Stimulated activated CD8-positive, alpha-beta memory T cell treated with anti-CD3 and anti-CD28 coated beads, Interleukin-4, amount 100 ng/mL, for 4 hours (primary cell): ENCODE data around the gene ELMOD3.
A peak's percentile ranks its signal among the peaks of the same experiment; 100 is the strongest.
"Not testable (repeated sequence)": the region's sequence is repeated elsewhere in the genome, so short reads cannot be mapped to it uniquely, and the experiment has no call there.

ENCODE experiments used
- DNase-seq, 2 donors: peaks; one replicate each; pipeline ENCODE4 v3.0.0-alpha.2; 2020; ENCODE audit warnings: low read depth in 2 of 2, low spot score in 1 of 2

The ELMOD3 gene

DNA sequence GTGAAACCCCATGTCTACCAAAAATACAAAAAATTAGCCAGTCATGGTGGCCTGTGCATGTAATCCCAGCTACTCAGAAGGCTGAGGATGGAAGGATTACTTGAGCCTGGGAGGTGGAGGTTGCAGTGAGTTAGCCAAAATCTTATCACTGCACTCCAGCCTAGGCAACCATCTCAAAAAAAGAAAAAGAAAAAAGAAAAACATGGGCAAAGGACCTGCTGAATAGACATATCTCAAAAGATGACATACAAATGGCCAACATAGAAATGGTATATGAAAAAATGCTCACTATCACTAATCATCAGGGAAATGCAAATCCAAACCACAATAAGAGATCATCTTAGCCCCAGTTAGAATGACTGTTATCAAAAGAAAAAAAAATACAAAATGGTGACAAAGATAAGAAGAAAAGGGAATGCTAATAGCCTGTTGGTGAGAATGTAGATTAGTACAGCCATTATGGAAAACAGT, 25.4 kb upstream of the ELMOD3 start:
- no peak for DNase-seq

DNA sequence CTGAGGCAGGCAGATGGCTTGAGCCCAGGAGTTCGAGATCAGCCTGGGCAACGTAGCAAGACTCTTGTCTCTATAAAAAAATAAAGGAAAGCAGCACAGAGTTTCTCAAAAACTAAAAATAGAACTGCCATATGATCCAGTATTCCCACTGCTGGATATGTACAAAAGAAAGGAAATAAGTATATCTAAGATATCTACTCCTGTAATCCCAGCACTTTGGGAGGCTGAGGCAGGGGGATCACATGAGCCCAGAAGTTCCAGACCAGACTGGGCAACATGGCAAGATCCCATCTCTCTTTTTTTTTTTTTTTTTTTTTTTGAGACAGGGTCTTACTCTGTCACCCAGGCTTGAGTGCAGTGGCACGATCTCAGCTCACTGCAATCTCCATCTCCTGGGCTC, 24.9 kb upstream of the ELMOD3 start:
- not testable (repeated sequence) for DNase-seq

DNA sequence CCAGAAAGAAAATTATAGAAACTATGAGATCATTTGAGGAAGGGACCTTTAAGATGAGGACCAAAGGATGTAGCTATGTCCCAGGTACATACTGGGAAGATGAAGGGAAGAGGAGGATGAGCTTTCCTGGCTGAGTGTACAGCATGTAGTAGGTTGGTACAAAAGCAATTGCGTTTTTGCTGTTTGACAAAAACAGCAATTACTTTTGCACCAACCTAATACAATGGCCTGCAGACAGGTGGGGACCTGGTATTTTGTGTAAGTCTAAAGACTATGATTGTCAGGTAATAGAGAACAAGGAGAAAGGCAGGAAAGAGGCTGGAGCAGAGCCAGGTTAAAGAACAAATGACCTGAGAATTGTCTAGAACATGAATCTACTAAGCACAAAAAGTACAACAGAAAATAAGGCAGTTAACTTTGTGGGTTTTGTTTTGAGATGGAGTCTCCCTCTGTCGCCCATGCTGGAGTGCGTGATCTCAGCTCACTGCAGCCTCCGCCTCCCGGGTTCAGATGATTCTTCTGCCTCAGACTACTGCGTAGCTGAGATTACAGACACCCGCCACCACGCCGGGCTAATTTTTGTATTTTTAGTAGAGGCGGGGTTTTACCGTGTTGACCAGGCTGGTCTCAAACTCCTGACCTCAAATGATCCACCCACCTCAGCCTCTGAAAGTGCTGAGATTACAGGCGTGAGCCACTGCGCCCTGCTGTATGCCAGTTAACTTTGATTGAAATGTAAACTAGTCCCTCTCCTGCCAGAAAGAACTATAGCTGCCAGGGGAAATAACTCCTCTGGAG, 23.5 kb upstream of the ELMOD3 start:
- DNase-seq, result no peak

DNA sequence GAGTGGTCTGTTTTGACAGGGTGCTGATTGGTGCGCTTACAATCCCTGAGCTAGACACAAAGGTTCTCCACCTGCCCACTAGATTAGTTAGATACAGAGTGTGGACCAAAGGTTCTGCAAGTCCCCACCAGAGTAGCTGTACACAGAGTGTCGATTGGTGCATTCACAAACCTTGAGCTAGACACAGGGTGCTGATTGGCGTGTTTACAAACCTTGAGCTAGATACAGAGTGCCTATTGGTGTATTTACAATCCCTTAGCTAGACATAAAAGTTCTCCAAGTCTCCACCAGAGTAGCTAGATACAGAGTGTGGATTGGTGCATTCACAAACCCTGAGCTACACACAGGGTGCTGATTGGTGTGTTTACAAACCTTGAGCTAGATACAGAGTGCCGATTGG, 20.7 kb upstream of the ELMOD3 start:
- DNase-seq, result not testable (repeated sequence)

DNA sequence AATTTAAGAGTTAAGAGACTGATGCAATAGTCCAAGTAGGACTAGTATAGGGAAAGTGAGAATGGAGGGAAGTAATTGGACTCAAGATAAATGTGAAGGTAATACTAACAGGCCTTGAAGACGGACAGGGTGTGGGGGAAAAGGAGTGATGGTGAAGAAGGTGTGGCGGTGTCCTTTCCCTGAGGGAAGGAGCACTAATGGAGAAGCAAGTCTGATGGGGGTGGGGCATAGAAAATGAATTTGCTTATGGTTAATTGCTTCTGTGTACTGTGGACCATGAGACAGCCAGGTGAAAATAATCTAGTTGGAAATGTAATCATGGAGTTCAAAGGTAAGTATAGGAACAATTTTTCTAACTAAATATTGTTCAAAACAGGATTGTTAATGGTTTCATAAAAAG, 19.6 kb upstream of the ELMOD3 start:
- no peak for DNase-seq

DNA sequence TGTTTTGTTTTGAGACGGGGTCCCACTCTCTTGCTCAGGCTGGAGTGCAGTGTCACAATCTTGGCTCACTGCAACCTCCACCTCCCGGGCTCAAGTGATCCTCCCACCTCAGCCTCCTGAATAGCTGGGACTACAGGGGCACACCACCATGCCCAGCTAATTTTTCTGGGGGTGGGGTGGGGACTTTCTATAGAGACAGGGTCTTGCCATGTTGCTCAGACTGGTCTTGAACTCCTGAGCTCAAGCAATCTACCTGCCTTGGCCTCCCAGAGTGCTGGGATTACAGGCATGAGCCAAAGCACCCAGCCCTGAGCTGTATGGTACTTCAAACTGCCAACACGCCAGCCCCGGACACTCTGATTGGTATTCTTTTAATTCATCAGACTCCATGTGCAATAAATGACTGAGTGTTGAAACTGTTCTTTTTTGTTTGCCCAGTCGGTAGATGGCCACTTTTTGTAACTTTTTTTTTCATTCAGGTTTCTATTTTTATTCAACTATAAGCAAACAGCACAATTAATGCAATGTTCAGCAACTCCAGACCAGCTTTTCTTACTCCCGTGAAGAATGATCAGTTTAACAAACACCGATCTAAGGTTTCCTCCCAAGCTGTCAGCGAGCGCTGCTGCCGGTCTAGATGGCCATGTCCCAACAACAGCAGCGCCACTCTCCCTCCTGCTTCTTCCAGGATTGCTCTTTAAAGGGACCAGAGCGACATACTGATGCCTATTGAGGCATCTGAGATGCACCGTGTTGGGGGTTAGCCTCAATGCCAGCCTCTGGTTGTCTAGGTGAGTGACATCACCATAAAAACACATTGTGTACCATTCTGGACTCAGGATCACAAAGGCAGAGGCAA, 14.3 kb upstream of the ELMOD3 start:
- no peak for DNase-seq

DNA sequence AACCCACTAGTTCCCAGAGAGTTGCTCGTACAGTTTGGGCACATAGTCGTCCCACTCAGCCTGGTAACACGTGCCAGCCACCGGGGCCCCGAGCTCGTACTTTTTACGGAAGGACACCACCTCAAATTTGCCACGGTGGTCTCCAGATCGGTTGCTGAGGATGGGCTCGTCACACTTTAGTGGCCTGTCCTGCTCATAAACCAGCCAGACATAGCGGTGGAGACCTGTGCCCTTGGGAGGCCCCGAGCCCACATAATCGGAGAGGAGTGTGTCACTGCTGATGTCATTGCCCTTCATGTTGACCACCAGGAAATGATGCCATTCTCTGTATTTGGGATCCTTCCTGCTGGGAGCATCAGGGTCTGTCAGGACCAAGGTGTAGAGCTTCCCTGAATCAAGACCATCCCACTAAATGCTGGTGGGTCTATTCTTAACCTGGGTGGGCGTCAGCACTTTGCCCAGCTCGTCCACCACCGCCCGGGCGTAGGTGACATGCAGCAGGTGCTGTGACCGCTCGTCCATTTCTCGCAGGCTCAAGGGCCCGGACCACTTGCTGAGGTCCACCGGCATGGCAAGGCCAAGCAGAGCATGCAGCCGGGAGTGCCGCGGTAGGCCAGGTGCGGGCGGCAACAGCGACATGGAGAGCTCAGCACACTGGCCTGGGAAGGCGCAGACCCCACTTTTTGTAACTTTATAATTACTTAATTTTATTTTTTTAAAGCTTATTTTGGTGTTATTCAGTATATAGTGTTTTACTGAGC, 13.1 kb upstream of the ELMOD3 start:
- no peak for DNase-seq

DNA sequence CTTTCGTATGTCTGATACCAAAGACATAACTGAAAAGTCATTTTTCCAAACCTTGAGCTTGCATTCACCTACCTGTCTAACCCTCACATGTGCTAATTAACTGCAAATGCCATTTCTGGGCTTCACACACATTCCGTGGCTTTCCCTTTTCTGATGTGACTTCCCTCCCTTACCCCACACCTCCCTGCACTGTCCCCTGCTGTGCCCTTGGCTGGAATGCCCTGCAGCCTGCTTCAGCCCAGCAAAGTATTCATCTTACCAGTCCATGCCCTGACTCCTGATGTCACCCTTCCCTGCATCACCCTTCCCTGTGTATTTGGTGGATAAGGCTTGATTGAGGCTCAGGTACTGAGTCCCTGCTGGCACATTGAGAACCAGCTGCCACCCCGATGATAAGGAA, 12.4 kb upstream of the ELMOD3 start:
- no peak for DNase-seq

DNA sequence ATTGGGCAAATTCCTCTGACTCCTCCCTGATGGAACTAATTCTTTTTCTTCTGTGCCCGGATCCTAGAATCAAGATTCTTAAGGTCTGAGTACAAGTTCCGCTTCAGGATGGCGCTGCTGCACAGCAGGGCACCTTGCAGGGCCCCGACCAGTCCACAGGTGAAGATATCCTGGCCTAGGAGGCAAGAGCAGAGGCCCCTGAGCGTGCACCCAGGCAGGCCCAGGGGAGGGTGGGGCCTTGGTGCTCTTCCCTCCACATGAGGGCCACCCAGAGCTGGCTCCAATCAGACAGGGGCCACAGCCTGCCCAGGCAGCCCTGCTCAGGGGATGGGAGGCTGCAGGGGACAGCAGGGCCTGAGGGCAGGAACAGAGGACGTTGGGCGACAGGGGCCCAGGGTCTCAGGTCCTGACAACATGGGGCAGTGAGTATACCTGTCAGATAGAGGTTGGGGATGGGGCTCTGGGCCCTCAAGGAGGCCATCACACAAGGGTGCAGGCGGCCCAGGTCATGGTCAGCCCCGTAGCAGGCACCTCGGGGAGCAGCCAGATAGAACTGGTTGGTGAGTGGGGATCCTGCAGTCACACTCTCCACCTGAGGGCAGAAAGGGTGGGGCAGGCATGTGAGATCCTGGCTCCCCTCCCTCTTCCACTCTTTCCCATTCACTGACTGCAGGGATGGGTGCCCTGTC, 11.2 kb upstream of the ELMOD3 start:
- DNase-seq, result not testable (repeated sequence)

DNA sequence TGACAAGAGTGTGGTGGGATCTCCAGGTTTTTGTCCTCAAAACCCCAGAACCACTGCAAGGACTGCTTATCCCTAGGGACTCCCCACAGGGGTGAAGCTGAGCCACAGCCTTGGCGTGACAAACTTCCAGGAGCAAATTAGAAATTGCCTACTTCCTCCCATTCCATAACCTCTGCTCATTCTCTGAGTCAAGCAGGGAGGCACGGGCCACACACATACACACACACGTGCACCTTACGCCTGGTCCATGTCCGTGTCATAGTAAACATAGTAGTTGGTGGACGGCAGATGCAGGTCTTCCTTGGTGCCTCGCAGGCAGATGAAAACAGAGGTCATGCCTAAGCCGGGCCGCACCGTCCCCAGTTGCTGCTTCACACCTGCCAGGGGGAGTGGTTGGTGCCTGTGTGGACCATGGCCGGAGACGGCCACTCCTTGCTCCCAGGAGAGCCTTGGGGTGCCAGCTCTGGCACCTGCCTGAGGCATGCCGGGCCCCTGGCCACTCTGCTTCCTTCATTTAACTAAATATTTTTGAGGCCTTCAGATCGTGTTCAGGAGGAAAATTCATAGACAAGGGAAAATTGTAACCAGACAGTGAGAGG, 10.1 kb upstream of the ELMOD3 start:
- DNase-seq, result no peak

DNA sequence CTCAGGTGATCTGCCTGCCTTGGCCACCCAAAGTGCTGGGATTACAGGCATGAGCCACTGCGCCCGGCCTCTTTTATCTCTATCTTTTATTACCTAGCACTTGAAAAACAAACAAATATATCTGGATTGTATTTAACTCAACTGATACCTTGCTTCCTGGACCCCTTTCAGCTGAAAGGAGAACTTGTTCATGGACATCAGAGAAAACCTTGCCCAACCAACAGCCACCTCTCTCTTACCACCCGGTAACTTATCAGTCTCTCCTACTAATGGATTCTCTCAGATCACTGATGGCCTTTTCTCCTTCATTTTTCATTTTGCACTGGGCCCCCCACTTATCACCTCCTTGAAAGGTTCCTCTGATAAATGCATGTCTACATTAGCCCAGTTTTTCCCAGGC, 7.0 kb upstream of the ELMOD3 start:
- DNase-seq, result no peak

DNA sequence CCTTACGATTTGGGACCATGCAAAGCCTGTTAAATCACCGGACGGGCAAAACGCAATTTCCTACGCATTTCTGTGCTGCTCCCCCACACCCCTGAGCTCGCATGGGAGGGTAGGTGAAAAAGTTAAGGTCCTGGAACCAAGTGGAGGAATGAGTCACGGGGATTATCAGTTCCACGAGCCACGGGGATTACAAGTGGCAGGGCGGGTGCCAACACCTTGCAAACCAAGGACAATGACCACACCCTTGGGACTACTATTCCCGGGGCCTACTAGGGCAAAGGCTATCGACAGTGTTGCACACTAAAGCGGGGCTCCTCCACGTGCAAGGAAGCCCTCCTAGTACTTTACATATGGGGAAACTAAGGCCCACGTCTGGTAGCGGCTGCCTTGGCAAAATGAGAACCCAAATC, 688 bp upstream of the ELMOD3 start:
- DNase-seq, result no peak

DNA sequence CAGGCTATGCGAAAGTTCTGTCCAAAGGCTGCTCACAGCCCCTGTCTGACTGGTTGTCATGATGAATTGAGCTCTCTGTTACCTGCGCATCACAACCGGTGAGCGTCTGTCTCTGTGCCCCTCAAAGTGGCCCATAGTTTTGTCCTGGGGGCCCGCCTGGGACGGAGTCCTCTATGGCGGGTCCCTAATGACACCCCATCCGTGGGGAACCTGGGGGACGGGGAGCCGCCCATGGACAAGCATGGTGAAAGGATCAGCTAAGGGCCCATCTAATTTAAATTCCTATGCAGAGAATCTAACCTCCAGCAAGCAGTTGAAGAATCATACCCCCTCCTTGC, 473 bp downstream of the ELMOD3 start:
- DNase-seq, result peak in 1 of 2 donors; percentile 11

DNA sequence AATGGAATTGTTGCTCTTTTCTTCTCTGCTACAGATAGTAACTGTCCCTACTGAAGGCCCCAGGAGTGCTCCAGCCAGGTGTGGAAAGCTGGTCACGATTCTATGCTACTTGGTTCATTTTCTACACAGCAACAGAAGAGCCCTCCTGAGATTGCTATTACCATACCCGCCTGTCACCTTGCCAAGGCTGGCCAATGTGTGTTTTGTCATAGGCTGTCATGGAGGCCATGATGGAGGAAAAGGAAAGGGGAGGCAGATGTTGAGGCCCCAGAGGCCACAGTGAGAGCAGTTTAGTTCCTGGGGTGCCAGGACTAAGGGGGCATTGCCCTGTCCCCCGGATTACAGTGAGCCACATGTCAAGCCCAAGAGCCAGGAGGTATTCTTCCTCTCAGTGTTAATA, 952 bp downstream of the ELMOD3 start:
- DNase-seq, result no peak

DNA sequence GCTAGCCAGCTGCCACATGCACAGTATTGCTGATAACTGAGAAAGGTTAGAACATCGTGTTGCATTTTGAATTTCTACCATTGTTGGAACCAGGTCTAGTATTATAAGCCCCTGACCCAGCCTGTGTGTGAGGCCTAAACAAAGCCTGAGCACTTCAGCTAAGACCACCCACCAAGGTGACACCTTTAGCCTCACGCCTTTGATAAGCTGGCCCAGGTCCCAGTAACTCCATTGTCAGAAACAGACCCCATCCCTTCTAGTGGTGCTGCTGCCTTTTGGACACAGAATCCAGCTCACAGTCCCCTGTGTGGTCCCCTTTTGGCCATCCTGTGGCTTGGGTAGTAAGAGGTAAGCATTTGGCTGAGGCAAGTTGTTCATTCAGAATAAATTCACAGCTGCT, 1.6 kb downstream of the ELMOD3 start:
- DNase-seq, result no peak

DNA sequence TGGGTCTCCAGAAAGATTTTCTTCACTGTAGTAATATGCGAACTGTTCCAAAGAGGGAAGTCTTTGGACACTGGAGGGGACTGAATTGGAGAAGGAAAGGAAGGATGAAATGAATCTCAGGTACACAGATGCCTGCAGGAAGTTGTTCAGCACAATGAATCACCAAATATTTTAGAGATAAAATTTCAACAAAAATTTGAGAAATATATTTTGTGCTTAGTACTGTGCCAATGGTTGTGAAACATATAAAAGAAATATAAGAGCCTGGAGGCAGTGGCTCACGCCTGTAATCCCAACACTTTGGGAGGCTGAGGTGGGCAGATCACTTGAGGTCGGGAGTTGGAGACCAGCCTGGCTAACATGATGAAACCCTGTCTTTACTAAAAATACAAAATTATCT, 3.2 kb downstream of the ELMOD3 start:
- DNase-seq, result no peak

DNA sequence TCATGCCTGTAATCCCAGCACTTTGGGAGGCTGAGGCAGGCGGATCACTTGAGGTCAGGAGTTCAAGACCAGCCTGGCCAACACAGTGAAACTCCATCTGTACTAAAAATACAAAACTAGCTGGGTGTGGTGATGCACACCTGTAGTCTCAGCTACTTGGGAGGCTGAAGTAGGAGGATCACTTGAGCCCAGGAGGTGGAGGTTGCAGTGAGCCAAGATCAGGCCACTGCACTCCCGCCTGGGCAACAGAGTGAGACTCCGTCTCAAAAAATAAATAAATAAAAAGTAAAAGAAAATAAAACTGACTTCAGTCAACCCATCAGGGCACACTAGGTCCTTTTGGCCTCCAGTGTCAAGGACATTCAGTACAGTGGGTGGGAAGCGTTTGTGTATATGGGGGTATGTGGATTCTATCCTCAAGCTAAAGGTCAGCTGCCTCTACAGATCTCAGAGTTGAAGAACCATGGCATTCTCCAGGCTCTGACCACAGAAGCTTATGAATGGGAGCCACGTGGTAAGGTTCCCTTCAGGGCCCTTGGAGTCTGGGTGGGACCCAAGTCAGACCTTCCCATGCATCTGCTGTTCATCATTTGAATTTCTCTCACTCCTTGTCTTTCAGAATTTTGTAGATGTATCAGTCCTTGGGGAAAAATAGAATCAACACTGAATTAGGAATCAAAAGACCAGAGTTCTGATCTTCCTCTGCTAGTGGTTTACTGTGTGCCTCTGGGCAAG, 8.3 kb downstream of the ELMOD3 start:
- not testable (repeated sequence) for DNase-seq

DNA sequence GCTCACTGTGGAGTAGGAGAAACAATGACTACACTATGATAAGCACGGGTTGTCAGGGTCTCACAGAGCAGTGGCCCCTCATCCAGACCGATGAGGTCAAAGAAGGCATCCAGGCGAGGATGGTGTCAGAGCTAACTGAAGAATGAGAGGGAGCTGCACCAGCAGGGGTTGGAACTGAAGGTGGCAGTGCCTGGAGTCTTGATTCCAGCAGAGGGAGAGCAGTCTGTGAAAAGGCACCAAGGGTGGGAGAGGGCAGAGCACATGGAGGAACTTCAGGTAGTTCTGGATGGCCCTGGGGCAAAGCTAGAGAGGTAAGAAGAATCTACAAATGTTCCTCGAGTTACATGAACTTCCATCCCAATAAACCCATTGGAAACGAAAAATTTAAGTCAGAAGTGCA, 12.6 kb downstream of the ELMOD3 start:
- no peak for DNase-seq

DNA sequence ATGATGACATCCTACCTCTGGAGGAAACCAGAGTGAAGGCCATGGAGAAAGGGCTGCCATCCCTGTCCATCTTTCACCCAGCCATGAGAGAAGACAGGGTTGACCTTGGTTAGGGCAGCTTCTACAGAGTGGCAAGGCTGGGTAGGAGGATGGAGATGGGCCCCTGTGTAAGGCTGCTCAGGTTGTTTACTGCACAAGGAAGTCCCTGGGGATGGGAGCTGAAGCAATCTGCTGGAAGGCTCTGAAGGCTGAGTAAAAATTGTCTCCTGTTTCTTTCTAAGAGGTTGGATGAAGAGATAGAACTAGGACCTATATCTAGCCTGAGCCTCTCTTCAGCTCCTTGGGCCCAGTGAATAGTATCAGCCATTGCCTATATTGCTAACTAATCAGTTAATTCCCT, 14.4 kb downstream of the ELMOD3 start:
- DNase-seq, result no peak

DNA sequence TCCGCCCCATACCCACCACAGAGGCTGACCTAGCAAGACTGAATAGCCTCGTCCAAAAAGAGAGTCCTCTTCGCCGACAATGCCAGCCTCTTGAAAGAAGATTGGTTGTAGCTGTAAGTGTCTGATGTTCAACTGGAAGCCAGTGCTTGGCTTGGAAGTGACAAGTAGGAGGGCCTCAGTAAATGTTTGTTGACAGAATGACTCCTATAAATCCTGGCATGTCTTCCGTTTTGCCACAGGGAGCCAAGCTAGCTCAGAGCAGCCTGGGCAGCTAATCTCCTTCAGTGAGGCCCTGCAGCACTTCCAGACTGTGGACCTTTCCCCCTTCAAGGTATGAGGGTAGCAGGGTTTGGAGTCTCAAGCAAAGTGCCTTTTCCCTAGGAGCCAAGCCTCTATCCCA, 14.9 kb downstream of the ELMOD3 start:
- no peak for DNase-seq
